IMR-90 (cell line): ENCODE data around the gene TTLL11. TPM values are rescaled to one million over a fixed set of nuclear protein-coding genes. Genes with fewer than 3 reads are reported as not detected.

ENCODE experiments used
- ATAC-seq: fragments of 200-7000 bp; cut with Tn5 transposase; 2 replicates; pipeline ENCODE4 v1.9.1; 2020; ENCODE audit warnings: low read depth, mild to moderate bottlenecking, moderate library complexity
- BruUV-seq: library from RNA; stranded (reverse); fragments of 400-500 nt; replicated peaks from 2 replicates; lab custom pipeline; 2021; lab: Mats Ljungman, UMichigan
- CTCF ChIA-PET: fragments of 300-600 bp; formaldehyde crosslinking; extraction: SDS; loops from one replicate; lab custom pipeline; 2021; ENCODE audit warnings: antibody characterized with exemption; lab: Yijun Ruan, JAX
- POLR2A ChIA-PET: fragments of 300-600 bp; sonication (Branson Sonifier 250); formaldehyde crosslinking; loops from one replicate; lab custom pipeline; 2022; ENCODE audit warnings: antibody characterized with exemption; ENCODE audit not compliant: unreplicated experiment; lab: Charles Lee
- DNase-seq: peaks from one replicate; pipeline ENCODE4 v3.0.0; 2013
- H2AFZ ChIP-seq: replicated peaks from 2 replicates; pipeline ENCODE3; 2013; ENCODE audit warnings: low read length, mild to moderate bottlenecking; ENCODE audit not compliant: poor library complexity
- H2AK5ac ChIP-seq: 2 replicates; pipeline ENCODE4 v1.6.1; 2013; ENCODE audit warnings: low read depth, low read length, inconsistent platforms
- H2AK9ac ChIP-seq: replicated peaks from 2 replicates; pipeline ENCODE3; 2013; ENCODE audit warnings: mild to moderate bottlenecking, low read depth, low read length, moderate library complexity; ENCODE audit not compliant: poor library complexity
- H2BK120ac ChIP-seq: 2 replicates; pipeline ENCODE4 v1.6.1; 2013; ENCODE audit warnings: low read depth, low read length, inconsistent platforms
- H2BK15ac ChIP-seq: 3 replicates; pipeline ENCODE4 v1.6.1; 2013; ENCODE audit warnings: low read depth, low read length, inconsistent platforms
- H2BK20ac ChIP-seq: 2 replicates; pipeline ENCODE4 v1.6.1; 2013; ENCODE audit warnings: low read depth, mild to moderate bottlenecking, inconsistent platforms, low read length, moderate library complexity
- H2BK5ac ChIP-seq: 2 replicates; pipeline ENCODE4 v1.6.1; 2013; ENCODE audit warnings: mild to moderate bottlenecking, low read depth, low read length, inconsistent platforms; ENCODE audit not compliant: poor library complexity, severe bottlenecking
- H3K14ac ChIP-seq: replicated peaks from 2 replicates; pipeline ENCODE4 v1.6.1; 2013; ENCODE audit warnings: low read depth, low read length, inconsistent platforms
- H3K18ac ChIP-seq: 2 replicates; pipeline ENCODE4 v1.6.1; 2013; ENCODE audit warnings: low read depth, low read length, control low read depth
- H3K23ac ChIP-seq: 2 replicates; pipeline ENCODE4 v1.6.1; 2013; ENCODE audit warnings: low read depth, low read length, inconsistent platforms
- H3K27ac ChIP-seq: 2 replicates; pipeline ENCODE4 v1.5.1; 2013; ENCODE audit warnings: mild to moderate bottlenecking, control low read depth, low read length; ENCODE audit not compliant: insufficient read depth
- H3K27me3 ChIP-seq: 2 replicates; pipeline ENCODE4 v1.6.1; 2013; ENCODE audit warnings: low read length; ENCODE audit not compliant: control insufficient read depth, insufficient read depth
- H3K36me3 ChIP-seq: 2 replicates; pipeline ENCODE4 v1.6.1; 2013; ENCODE audit warnings: low read length, mixed read lengths; ENCODE audit not compliant: control insufficient read depth, insufficient read depth
- H3K4ac ChIP-seq: 2 replicates; pipeline ENCODE4 v1.6.1; 2013; ENCODE audit warnings: low read depth, low read length, inconsistent platforms
- H3K4me1 ChIP-seq: 2 replicates; pipeline ENCODE4 v1.6.1; 2013; ENCODE audit warnings: low read length, mixed read lengths; ENCODE audit not compliant: control insufficient read depth, insufficient read depth
- H3K4me2 ChIP-seq: 2 replicates; pipeline ENCODE4 v1.6.1; 2013; ENCODE audit warnings: low read depth, mild to moderate bottlenecking, control low read depth, low read length, moderate library complexity
- H3K4me3 ChIP-seq: 2 replicates; pipeline ENCODE4 v1.5.1; 2013; ENCODE audit warnings: low read depth, mild to moderate bottlenecking, control low read depth, low read length, moderate library complexity; ENCODE audit not compliant: insufficient read depth
- H3K56ac ChIP-seq: 2 replicates; pipeline ENCODE4 v1.6.1; 2013; ENCODE audit warnings: low read length, inconsistent platforms; ENCODE audit not compliant: insufficient read depth; ENCODE audit errors: extremely low read depth
- H3K79me1 ChIP-seq, 2 experiments: 2 replicates each; pipeline ENCODE4 v1.6.1; 2013; ENCODE audit warnings: low read length in 2 of 2, inconsistent platforms in 1 of 2, low read depth in 1 of 2
- H3K9ac ChIP-seq: 2 replicates; pipeline ENCODE4 v1.6.1; 2013; ENCODE audit warnings: low read depth, low read length, control low read depth
- H3K9me1 ChIP-seq: 2 replicates; pipeline ENCODE4 v1.6.1; 2013; ENCODE audit warnings: low read length, inconsistent platforms; ENCODE audit not compliant: insufficient read depth
- H3K9me3 ChIP-seq: 2 replicates; pipeline ENCODE4 v1.6.1; 2013; ENCODE audit warnings: low read length; ENCODE audit not compliant: control insufficient read depth, insufficient read depth
- H4K20me1 ChIP-seq: 2 replicates; pipeline ENCODE4 v1.6.1; 2013; ENCODE audit warnings: low read length, inconsistent platforms; ENCODE audit not compliant: insufficient read depth
- H4K5ac ChIP-seq: 2 replicates; pipeline ENCODE4 v1.6.1; 2013; ENCODE audit warnings: mild to moderate bottlenecking, low read depth, low read length, control low read depth
- H4K8ac ChIP-seq, 2 experiments: 2 replicates each; pipeline ENCODE4 v1.6.1; 2013; ENCODE audit warnings: low read depth in 2 of 2, low read length in 2 of 2, control low read depth in 1 of 2, inconsistent platforms in 1 of 2
- H4K91ac ChIP-seq: 2 replicates; pipeline ENCODE4 v1.6.1; 2013; ENCODE audit warnings: low read depth, low read length, inconsistent platforms; ENCODE audit not compliant: insufficient read depth
- CHD1 ChIP-seq: IDR thresholded peaks from 2 replicates; pipeline ENCODE4 v1.6.1; 2012; ENCODE audit warnings: low read depth, low read length, improper control_type of control experiment
- ELK1 ChIP-seq: fragments of 150-350 bp; IDR thresholded peaks from 2 replicates; pipeline ENCODE4 v1.6.1; 2016; ENCODE audit warnings: low read depth, mild to moderate bottlenecking, low read length, moderate library complexity, borderline replicate concordance
- MAFK ChIP-seq: IDR thresholded peaks from 2 replicates; pipeline ENCODE4 v1.6.1; 2012; ENCODE audit warnings: low read depth, low read length, improper control_type of control experiment
- NFE2L2 ChIP-seq: fragments of 150-350 bp; IDR thresholded peaks from 2 replicates; pipeline ENCODE4 v1.6.1; 2016; ENCODE audit warnings: low read depth, mild to moderate bottlenecking, low read length
- RAD21 ChIP-seq: IDR thresholded peaks from 2 replicates; pipeline ENCODE4 v1.6.1; 2012; ENCODE audit warnings: low read length, improper control_type of control experiment
- RCOR1 ChIP-seq: IDR thresholded peaks from 2 replicates; pipeline ENCODE4 v1.6.1; 2012; ENCODE audit warnings: mild to moderate bottlenecking, low read length, improper control_type of control experiment; ENCODE audit not compliant: insufficient replicate concordance
- SMC3 ChIP-seq: fragments of 150-350 bp; IDR thresholded peaks from 2 replicates; pipeline ENCODE4 v1.6.1; 2016; ENCODE audit warnings: low read depth, mild to moderate bottlenecking, antibody characterized with exemption, low read length, moderate library complexity
- WGBS, 2 experiments: methylation state at CpG; one replicate each; pipeline versions ENCODE4 v1.1.5 to v1.1.7; 2013; ENCODE audit warnings: missing lambda C conversion rate in 2 of 2; ENCODE audit not compliant: insufficient read length in 1 of 2; ENCODE audit errors: extremely low coverage in 2 of 2; 5-methylcytosine and 5-hydroxymethylcytosine counted together
- dilution Hi-C: fragments of 300-500 bp; cut with HindIII; formaldehyde crosslinking; loops from one replicate; pipeline ENCODE4 v1.14.3; 2018; ENCODE audit warnings: low sequenced_read_pairs; ENCODE audit not compliant: unreplicated experiment
- in situ Hi-C: fragments of 300-500 bp; cut with MboI; formaldehyde crosslinking; loops from 3 replicates; pipeline ENCODE4 v1.14.3; 2019; ENCODE audit warnings: low sequenced_read_pairs, inconsistent platforms, mixed read lengths
- intact Hi-C: fragments of 100-400 bp; cut with micrococcal nuclease; formaldehyde crosslinking; loops from 2 replicates; pipeline ENCODE4 v1.10.0; 2022
- polyA plus RNA-seq, 3 experiments: library from polyadenylated mRNA; depleted of rRNA; stranded (reverse); fragments of >200 nt; gene quantifications; 2 replicates each; pipeline ENCODE4 v1.2.3, GENCODE V29; 2012; ENCODE audit warnings: low replicate concordance in 1 of 3
- total RNA-seq: library from RNA; depleted of rRNA; stranded (reverse); fragments of >200 nt; gene quantifications from 2 replicates; pipeline ENCODE4 v1.2.3, GENCODE V29; 2012

Gene TTLL11
- total and polyA plus RNA-seq, 2 of the 4 experiments (the other 2 are of a cell fraction): 2.0 to 4.6 TPM

- ChIA-PET POLR2A (no interaction called here), CTCF (no interaction called here)
- no peak overlapping the region for H3K18ac ChIP-seq
- H3K4me3 ChIP-seq: no peak overlapping the region
- no peak overlapping the region for H3K4ac ChIP-seq
- H4K5ac ChIP-seq: no peak overlapping the region
- no peak for TF ChIP-seq SMC3
- TF ChIP-seq CHD1: no peak
- TF ChIP-seq RAD21: no peak
- no peak for TF ChIP-seq ELK1
- TF ChIP-seq MAFK: no peak
- no peak for TF ChIP-seq NFE2L2
- TF ChIP-seq RCOR1: no peak
- H3K4me2 ChIP-seq: no peak overlapping the region
- no peak overlapping the region for H2BK15ac ChIP-seq
- H3K36me3 ChIP-seq: no peaks in the 10 kb centered on the region
- H3K9me1 ChIP-seq: no peaks in the 10 kb centered on the region
- no peak overlapping the region for H4K8ac ChIP-seq
- no peak overlapping the region for H3K9ac ChIP-seq
- no peaks in the 10 kb centered on the region for H3K79me1 ChIP-seq
- dilution Hi-C loops (no loop called here), in situ Hi-C loops (no loop called here), intact Hi-C loops (no loop called here)
- no peak overlapping the region for H2AK9ac ChIP-seq
- BruUV-seq: no TSS peak
- no peak overlapping the region for H2BK20ac ChIP-seq
- no peak overlapping the region for H4K91ac ChIP-seq
- H2BK120ac ChIP-seq: no peak overlapping the region
- H3K9me3 ChIP-seq: no peaks in the 10 kb centered on the region
- H2BK5ac ChIP-seq: no peak overlapping the region
- no peaks in the 10 kb centered on the region for H4K20me1 ChIP-seq
- 85% methylated on average over 6 of the region's 9 CpGs; no CpG with 5 or more reads in 1 of the 2 experiments for WGBS, 2 experiments
- no peak overlapping the region for H2AK5ac ChIP-seq
- no peaks in the 10 kb centered on the region for H3K4me1 ChIP-seq
- ATAC-seq: no peak
- DNase-seq: no peak
- no peak overlapping the region for H3K56ac ChIP-seq
- H3K14ac ChIP-seq: no peak overlapping the region
- H3K27me3 ChIP-seq: peaks cover 9% of the 10 kb centered on the region; the same call in 1 of the 2 replicates
- no peak overlapping the region for H3K23ac ChIP-seq
- no peak overlapping the region for H2AFZ ChIP-seq
- no peak overlapping the region for H3K27ac ChIP-seq
Measured at GRCh38 chr9:121811140-121811539, 282.0 kb downstream of the TTLL11 start.
